Umbilical cord (tissue), 2 donors: Measurements from ENCODE around the gene PBXIP1. TPM values are rescaled to one million over a fixed set of nuclear protein-coding genes. Genes with fewer than 3 reads are reported as not detected.
"Not testable (repeated sequence)": the region's sequence is repeated elsewhere in the genome, so short reads cannot be mapped to it uniquely, and the experiment has no call there.

ENCODE experiments used
- DNase-seq: peaks from one replicate; pipeline ENCODE4 v3.0.0-alpha.2; 2015; ENCODE audit warnings: low spot score
- total RNA-seq: library from RNA; depleted of rRNA; stranded (reverse); fragments of >200 nt; gene quantifications from one replicate; pipeline ENCODE4 v1.2.3, GENCODE V29; 2014; ENCODE audit warnings: low replicate concordance; ENCODE audit not compliant: insufficient read depth

PBXIP1 gene
- total RNA-seq, 1 donor from 2014 or later: 120 TPM

GRCh38 chr1:154994269-154994587 is 38.3 kb upstream of the PBXIP1 start:
- no peak for DNase-seq

GRCh38 chr1:154993572-154994268 is 37.8 kb upstream of the PBXIP1 start, which contains the start of gene LENEP:
TSS of gene LENEP (plus strand) at chr1:154993586. CDS start at chr1:154993608, 22 bp downstream.
- no peak for DNase-seq

GRCh38 chr1:154992721-154993571 is 37.0 kb upstream of the PBXIP1 start:
- peak; percentile 46 for DNase-seq

GRCh38 chr1:154990276-154990675 is 34.4 kb upstream of the PBXIP1 start:
- DNase-seq: no peak

GRCh38 chr1:154989195-154989860 is 33.4 kb upstream of the PBXIP1 start:
- no peak for DNase-seq

GRCh38 chr1:154988058-154988954 is 32.4 kb upstream of the PBXIP1 start:
- no peak for DNase-seq

DNA sequence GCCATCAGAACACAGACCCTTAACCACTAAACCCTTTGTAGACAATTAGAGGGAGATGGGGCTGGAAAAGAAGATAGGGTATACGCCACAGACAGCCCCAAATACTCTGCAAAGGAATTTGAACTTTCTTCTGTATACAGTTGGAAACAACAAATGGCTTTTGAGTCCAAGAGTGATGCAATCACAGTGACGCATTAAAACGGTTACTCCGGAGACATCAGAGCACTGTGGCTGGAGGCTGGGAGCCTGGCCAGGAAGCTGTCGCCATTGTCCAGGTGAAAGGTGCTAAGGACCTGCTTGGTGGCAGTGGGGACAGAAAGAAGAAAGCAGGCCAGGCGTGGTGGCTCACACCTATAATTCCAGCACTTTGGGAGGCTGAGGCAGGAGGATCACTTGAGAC is 31.4 kb upstream of the PBXIP1 start:
- DNase-seq: no peak

DNA sequence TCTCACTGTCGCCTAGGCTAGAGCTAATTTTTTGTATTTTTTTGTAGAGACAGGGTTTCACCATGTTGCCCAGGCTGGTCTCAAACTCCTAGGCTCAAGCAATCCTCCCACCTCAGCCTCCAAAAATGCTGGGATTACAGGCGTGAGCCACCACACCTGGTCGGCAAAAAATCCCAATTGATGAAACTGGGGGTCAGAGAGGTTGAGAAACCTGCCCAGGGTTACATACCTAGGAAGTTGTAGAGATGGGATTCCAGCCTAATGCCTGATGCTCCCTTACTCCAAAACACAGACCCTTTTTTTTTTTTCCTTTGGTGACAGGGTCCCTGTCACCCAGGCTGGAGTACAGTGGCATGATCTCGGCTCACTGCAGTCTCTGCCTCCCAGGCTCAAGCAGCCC is 30.8 kb upstream of the PBXIP1 start:
- not testable (repeated sequence) for DNase-seq

- DNase-seq: no peak
Measured at GRCh38 chr1:154983776-154984466, 28.0 kb upstream of the PBXIP1 start.

DNA sequence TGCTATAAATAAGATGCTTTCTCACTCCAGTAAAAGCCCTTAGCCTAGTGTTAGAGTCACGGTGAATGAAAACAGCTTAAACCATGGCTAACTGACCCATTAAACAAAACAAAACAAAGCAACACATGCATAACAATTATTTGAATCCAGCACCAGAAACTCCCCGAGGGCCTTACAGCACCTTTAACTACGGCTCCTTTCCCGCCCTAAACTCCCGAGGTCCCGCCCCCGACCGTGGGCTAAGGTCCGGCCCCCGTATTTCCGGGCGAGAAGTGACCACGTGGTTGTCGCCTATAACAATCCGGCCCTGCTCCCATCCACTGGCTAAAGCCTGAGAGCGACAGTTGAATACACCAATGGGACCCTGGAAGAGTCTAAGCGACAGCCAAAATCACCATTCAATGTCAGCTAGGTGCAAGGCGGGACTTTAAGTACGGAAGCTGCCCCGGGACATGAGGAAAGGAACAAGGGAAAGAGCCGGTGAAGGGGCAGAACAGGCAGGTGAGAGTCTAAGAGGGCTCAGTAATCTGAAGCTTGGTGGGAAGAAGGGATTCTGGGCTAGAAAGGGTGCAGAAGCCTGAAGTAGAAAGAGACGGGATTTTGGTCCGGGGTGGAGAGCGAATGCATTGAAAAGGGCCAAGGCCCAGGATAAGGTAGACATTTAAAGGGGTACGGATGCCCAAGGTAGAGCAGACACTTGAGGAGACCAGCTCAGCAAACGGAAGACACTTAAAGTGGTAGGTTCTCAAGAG is 27.2 kb upstream of the PBXIP1 start, which contains the start of gene FLAD1:
Gene FLAD1 (plus strand): TSS at position 448 of the 752 bp plus-strand sequence. CDS start 351 bp downstream, outside the sequence.
- DNase-seq: peak; percentile 100

DNA sequence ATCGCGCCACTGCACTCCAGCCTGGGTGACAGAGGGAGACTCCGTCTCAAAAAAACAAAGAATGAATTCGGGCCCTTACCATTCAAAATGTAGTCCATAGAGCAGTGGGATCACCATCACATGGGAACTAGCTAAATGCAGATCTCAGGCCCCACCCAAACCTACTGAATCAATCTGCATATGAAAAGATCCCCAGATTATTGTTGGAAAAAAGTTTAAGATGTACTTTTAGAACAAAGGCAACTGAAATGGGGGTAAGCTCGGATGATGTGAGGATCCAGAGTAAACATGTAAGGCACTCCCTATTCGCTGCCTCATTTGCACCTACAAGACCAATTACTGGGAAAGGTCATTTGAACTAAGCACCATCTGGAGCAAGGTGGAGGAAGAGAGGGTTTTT is 26.4 kb upstream of the PBXIP1 start:
- no peak for DNase-seq

- no peak for DNase-seq
Measured at GRCh38 chr1:154978360-154978759, 22.5 kb upstream of the PBXIP1 start.

DNA sequence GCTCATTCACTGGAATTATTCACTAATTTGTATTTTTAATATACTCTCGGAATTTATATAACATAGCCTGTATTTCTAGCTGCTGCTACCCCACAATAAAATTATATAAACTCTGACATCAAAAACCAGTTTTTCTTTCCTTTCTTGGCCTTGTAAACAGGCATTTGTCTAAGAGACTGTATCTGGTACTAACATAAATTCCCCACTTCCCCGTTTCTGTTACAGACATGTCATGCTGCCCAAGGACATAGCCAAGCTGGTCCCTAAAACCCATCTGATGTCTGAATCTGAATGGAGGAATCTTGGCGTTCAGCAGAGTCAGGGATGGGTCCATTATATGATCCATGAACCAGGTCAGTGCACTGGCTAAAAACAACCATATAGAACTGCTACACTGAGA is 21.9 kb upstream of the PBXIP1 start:
- DNase-seq: not testable (repeated sequence)

GRCh38 chr1:154975409-154976059 is 19.6 kb upstream of the PBXIP1 start:
- DNase-seq: peak; percentile 71

DNA sequence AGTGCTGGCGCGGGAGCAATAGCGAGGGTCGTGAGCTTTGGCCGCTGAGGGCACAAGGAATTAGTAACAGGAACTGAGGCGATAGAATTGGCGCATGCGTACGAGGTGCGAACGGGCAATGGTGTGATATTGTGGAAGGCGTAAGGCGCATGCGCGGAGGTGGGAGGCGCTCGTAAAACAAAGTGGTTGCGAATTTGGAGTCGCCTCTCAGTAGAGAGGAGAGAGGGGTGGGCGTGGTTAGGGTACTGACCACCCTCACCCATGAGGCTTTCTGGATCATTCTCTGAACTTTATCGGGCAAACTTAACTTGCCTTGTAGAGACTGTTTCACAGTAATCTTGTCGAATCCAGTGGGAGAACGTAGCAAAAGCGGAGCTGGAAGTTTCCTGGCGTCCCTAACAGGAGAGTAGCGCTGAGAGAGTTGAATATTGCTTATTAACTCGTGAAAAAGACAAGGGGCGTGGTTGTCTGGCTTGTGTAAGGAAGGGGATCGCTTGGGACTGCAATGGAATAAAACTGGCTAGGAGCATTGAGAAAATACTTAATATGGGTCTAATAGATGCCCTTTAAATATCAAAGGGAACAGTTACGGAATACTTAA is 19.0 kb upstream of the PBXIP1 start:
- DNase-seq: peak; percentile 99

DNA sequence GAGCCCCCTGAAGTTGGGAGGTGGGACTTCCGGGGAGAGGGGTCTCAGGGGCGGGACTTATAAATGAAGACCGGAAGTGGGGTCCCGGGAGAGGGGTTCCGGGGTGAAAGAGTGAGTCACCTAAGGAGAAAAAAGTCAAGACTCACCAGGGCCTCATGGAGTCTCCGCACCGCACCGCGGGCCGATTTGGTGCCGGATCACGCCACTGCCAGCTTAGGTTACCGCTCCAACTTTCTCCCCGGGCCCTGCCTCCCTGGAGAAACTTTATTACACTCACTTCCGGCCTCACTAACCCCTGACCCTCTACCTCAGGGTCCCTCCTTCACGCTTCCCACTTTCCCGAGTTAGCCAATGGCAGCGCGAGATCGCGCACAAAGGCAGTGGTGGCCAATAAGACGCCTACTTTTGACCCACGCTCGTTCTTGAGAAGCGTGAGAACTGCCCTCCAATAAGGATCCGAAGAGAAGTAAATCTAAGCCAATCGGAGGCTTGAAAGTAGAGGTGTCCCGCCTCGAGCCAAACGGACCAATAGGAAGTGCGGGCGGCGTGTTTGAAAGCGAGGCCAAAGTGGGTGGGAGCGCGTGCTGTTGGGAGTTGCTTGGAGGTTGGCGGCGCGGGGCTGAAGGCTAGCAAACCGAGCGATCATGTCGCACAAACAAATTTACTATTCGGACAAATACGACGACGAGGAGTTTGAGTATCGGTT is 18.4 kb upstream of the PBXIP1 start, which contains the start of gene CKS1B:
Gene CKS1B (plus strand): TSS at position 580 of the 706 bp plus-strand sequence. CDS start 65 bp downstream, at position 645.
- peak; percentile 100 for DNase-seq

GRCh38 chr1:154973344-154974101 is 17.6 kb upstream of the PBXIP1 start:
- DNase-seq: peak; percentile 98
